HepG2 (cell line): ENCODE measurements around the gene BHLHE23. TPM values are rescaled to one million over a fixed set of nuclear protein-coding genes. Genes with fewer than 3 reads are reported as not detected.

Experiments used
- ATAC-seq: fragments of 200-7000 bp; cut with Tn5 transposase; 3 replicates; pipeline ENCODE4 v1.9.1; 2020; ENCODE audit warnings: mild to moderate bottlenecking, moderate library complexity
- BruUV-seq: library from RNA; stranded (reverse); fragments of 400-500 nt; replicated peaks from 2 replicates; lab custom pipeline; 2021; lab: Mats Ljungman, UMichigan
- CTCF ChIA-PET: fragments of 300-600 bp; formaldehyde crosslinking; extraction: SDS; loops from one replicate; lab custom pipeline; 2021; ENCODE audit warnings: low total read pairs, inconsistent platforms, low intra/inter-chr PET ratio; lab: Yijun Ruan, JAX
- POLR2A ChIA-PET: fragments of 350-600 bp; sonication (Branson Sonifier 250); formaldehyde crosslinking; loops from one replicate; lab custom pipeline; 2020; ENCODE audit warnings: antibody characterized with exemption, inconsistent platforms; lab: Yijun Ruan, JAX
- DNase-seq: peaks from one replicate; pipeline ENCODE4 v3.0.0-alpha.2; 2015; ENCODE audit warnings: low spot score
- FAIRE-seq: peaks from 3 replicates; lab custom pipeline; 2011; peaks lifted over from hg19 to GRCh38; lab: Jason Lieb, UNC
- H2AFZ ChIP-seq: one replicate; pipeline ENCODE4 v1.6.1; 2011; ENCODE audit warnings: low read length, inconsistent platforms
- H3K27ac ChIP-seq: fragments of 300-600 bp; 3 replicates; pipeline ENCODE4 v1.8.0; 2011; ENCODE audit warnings: mixed run types, mild to moderate bottlenecking, mixed read lengths, low read length, inconsistent platforms; ENCODE audit not compliant: insufficient read depth; ENCODE audit errors: extremely low read length
- H3K27me3 ChIP-seq, 2 experiments: fragments of 200-600 bp in 1 of 2; 2 replicates in 1 of 2; 3 replicates in 1 of 2; pipeline versions ENCODE4 v1.6.0 to v1.8.0; 2011; ENCODE audit warnings: low read length in 2 of 2, mild to moderate bottlenecking in 2 of 2, moderate library complexity in 2 of 2, inconsistent platforms in 1 of 2; ENCODE audit not compliant: insufficient read depth in 2 of 2, control insufficient read depth in 1 of 2
- H3K36me3 ChIP-seq, 2 experiments: fragments of 200-600 bp in 1 of 2; replicated peaks in 1 of 2; 2 replicates in 1 of 2; 3 replicates in 1 of 2; pipeline versions ENCODE4 v1.5.1 to v1.8.0; 2011; ENCODE audit warnings: low read length in 2 of 2, inconsistent platforms in 1 of 2; ENCODE audit not compliant: insufficient read depth in 2 of 2, control insufficient read depth in 1 of 2
- H3K4me1 ChIP-seq: 2 replicates; pipeline ENCODE4 v1.5.1; 2012; ENCODE audit warnings: low read length, inconsistent platforms; ENCODE audit not compliant: insufficient read depth
- H3K4me2 ChIP-seq: 2 replicates; pipeline ENCODE4 v1.6.0; 2011; ENCODE audit warnings: low read depth, low read length, inconsistent platforms
- H3K4me3 ChIP-seq, 3 experiments: fragments of 200-600 bp in 1 of 3; sonication (generic), shearing (Covaris generic) in 1 of 3; replicated peaks in 1 of 3; 2 replicates each; pipeline ENCODE4 v1.5.1; 2011 to 2016; ENCODE audit warnings: low read length in 3 of 3, inconsistent platforms in 2 of 3, low read depth in 2 of 3, mild to moderate bottlenecking in 2 of 3, control low read depth in 1 of 3, mixed read lengths in 1 of 3; ENCODE audit not compliant: insufficient read depth in 1 of 3
- H3K79me2 ChIP-seq: one replicate; pipeline ENCODE4 v1.6.1; 2011; ENCODE audit warnings: low read length, inconsistent platforms; ENCODE audit not compliant: insufficient read depth
- H3K9ac ChIP-seq: 2 replicates; pipeline ENCODE4 v1.6.0; 2011; ENCODE audit warnings: mild to moderate bottlenecking, low read depth, low read length, inconsistent platforms; ENCODE audit not compliant: insufficient read depth
- H3K9me3 ChIP-seq: 2 replicates; pipeline ENCODE4 v1.5.1; 2012; ENCODE audit warnings: mild to moderate bottlenecking, low read length
- H4K20me1 ChIP-seq: 2 replicates; pipeline ENCODE4 v1.6.0; 2011; ENCODE audit warnings: inconsistent platforms, mild to moderate bottlenecking, low read length, moderate library complexity; ENCODE audit not compliant: insufficient read depth
- EZH2 ChIP-seq: conservative IDR thresholded peaks from 2 replicates; pipeline ENCODE4 v1.6.1; 2012; ENCODE audit warnings: mild to moderate bottlenecking, low read depth, low read length, moderate library complexity
- GPBP1L1 ChIP-seq: sonication (generic); formaldehyde crosslinking; IDR thresholded peaks from 2 replicates; pipeline ENCODE4 v1.5.0; 2020; ENCODE audit warnings: mild to moderate bottlenecking, missing genetic modification reagents
- GPN1 ChIP-seq: sonication (generic); formaldehyde crosslinking; IDR thresholded peaks from 2 replicates; pipeline ENCODE4 v1.5.1; 2020; ENCODE audit warnings: missing genetic modification reagents, borderline replicate concordance
- ZNF546 ChIP-seq: sonication (generic); formaldehyde crosslinking; conservative IDR thresholded peaks from 2 replicates; pipeline ENCODE4 v1.8.1; 2023; ENCODE audit warnings: mild to moderate bottlenecking, missing genetic modification reagents
- ZNF788 ChIP-seq: sonication (generic); formaldehyde crosslinking; IDR thresholded peaks from 2 replicates; pipeline ENCODE4 v1.5.0; 2020; ENCODE audit warnings: mild to moderate bottlenecking, missing genetic modification reagents, borderline replicate concordance
- WGBS: methylation state at CpG from one replicate; pipeline ENCODE4 v1.1.6; 2017; ENCODE audit warnings: low lambda C conversion rate; 5-methylcytosine and 5-hydroxymethylcytosine counted together
- in situ Hi-C: cut with HindIII; loops from 2 replicates; pipeline ENCODE4 v1.10.0; 2017; ENCODE audit warnings: low pct_unique_long_range_greater_than_20kb; ENCODE audit not compliant: extremely low pct_ligation_motif_present
- intact Hi-C: fragments of 100-400 bp; cut with micrococcal nuclease; formaldehyde crosslinking; loops from one replicate; pipeline ENCODE4 v1.10.0; 2022; ENCODE audit not compliant: unreplicated experiment
- polyA plus RNA-seq, 8 experiments: library from polyadenylated mRNA; depleted of rRNA in 3 of 8; stranded (reverse) in 7 of 8; unstranded in 1 of 8; fragments of >200 nt; fragmentation: Illumina TruSeq in 4 of 8; extraction: Trizol in 4 of 8; gene quantifications; 2 replicates each; pipeline versions ENCODE4 v1.2.1 to v1.2.3, GENCODE V29; 2011 to 2016; ENCODE audit warnings: low read depth in 4 of 8, missing spikeins in 1 of 8, mixed read lengths in 1 of 8; ENCODE audit not compliant: insufficient read depth in 1 of 8
- total RNA-seq, 5 experiments: library from RNA; depleted of rRNA; stranded (reverse); fragments of >200 nt; fragmentation: Illumina TruSeq; extraction: Trizol; gene quantifications; 2 replicates each; pipeline ENCODE4 v1.2.3, GENCODE V29; 2016; ENCODE audit warnings: low read depth in 1 of 5

Gene BHLHE23
- total and polyA plus RNA-seq, 2 of the 13 experiments (the other 11 are each of a cell fraction or from before 2014, with no cell fraction given): not detected

- TF ChIP-seq ZNF788 (CRISPR knock-in tag) (no peak), GPBP1L1 (CRISPR knock-in tag) (no peak)
Measured at GRCh38 chr20:63029358-63030121, 22.8 kb upstream of the BHLHE23 start (continued).

- no peak overlapping the region for H3K9ac ChIP-seq
- no peak overlapping the region for H2AFZ ChIP-seq
- H4K20me1 ChIP-seq: no peaks in the 10 kb centered on the region; the same call in 1 of the 2 replicates
- no peaks in the 10 kb centered on the region for H3K4me1 ChIP-seq
- no peaks in the 10 kb centered on the region for H3K36me3 ChIP-seq
- TF ChIP-seq ZNF546 (CRISPR knock-in tag): no peak
- peak; percentile 51; the same call in 1 of the 2 replicates for TF ChIP-seq EZH2
- TF ChIP-seq GPN1 (CRISPR knock-in tag): no peak
- TF ChIP-seq, all 625 proteins: peak for 1
- H3K4me3 ChIP-seq: no peak overlapping the region
- FAIRE-seq: no peak
- intact Hi-C loops (no loop called here), in situ Hi-C loops (no loop called here)
- DNase-seq: no peak
- H3K9me3 ChIP-seq: no peaks in the 10 kb centered on the region
- no peaks in the 10 kb centered on the region for H3K79me2 ChIP-seq
- CTCF ChIA-PET: no interaction called here
- H3K27me3 ChIP-seq: peaks cover 64 to 92% of the 10 kb centered on the region in 2 experiments
- POLR2A ChIA-PET: no interaction called here
- WGBS: 41% methylated on average over 22 of the region's 22 CpGs
- no TSS peak for BruUV-seq
- ATAC-seq: no peak
- no peak overlapping the region for H3K4me2 ChIP-seq
- H3K27ac ChIP-seq: no peak overlapping the region
Measured at GRCh38 chr20:63028461-63028921, 21.7 kb upstream of the BHLHE23 start.
